ENCODE results near the gene MT1H. TPM values are rescaled to one million over a fixed set of nuclear protein-coding genes. Genes with fewer than 3 reads are reported as not detected.

Gene MT1H
- total and polyA plus RNA-seq, 2 of the 13 experiments (the other 11 are each of a cell fraction or from before 2014, with no cell fraction given), result 0.60 TPM; not detected in 1

DNA sequence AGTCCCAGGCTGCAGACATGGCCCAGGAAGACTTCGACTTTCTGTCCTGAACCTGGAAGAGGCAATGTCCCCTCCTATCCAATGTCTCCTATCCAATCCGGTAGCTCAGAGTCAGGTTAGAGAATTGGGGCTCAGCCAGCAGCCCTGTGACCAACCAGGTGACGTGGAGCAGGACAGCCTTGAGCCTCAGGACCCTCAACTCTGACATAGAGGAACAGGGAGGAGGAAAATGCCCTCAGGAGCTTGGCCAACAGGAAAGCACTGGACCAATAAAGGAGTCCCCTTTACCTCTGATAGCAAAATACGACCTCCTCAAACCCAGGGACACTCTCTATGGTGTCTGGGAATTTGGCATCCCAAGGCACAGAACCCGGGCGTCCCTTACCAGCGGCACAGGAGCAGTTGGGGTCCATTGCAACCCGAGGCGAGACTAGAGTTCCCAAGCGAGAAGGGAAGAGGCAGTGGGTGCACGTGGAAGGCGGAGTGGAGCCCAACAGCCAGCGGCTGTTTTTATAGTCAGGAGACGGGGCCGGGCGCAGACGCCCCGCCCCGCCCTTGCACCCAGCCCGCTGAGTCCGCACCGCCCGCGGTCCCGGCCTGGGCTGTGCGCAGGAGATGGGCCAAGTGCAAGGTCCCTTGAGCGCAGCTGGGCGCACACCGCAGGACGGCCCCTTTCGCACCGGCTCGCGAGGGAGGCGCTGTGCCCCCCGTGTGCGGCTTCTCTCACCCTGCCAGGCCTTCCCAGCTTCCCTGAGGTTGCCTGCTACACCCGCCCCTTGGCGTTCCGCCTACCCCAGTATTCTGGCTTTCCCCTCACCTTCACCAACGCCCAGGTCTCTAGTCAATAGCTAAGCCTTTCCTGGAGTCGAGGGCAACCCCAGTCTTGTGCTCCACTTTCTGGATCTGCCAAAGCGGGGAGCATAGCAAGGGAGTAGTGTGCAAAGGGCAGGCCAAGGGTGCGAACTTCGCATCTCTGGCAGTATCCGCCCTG, 1.7 kb upstream of the MT1H start, which contains the start of gene MT1G (continued):
- peak; percentile 51; the same call in 1 of the 2 replicates for TF ChIP-seq ZNF350 (CRISPR knock-in tag; IDR thresholded peaks at IDR 0.05; ENCODE audit: borderline replicate concordance, low read depth)
- TF ChIP-seq, protein P1, sequence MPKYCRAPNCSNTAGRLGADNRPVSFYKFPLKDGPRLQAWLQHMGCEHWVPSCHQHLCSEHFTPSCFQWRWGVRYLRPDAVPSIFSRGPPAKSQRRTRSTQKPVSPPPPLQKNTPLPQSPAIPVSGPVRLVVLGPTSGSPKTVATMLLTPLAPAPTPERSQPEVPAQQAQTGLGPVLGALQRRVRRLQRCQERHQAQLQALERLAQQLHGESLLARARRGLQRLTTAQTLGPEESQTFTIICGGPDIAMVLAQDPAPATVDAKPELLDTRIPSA (CRISPR knock-in tag; IDR thresholded peaks at IDR 0.05; ENCODE audit: borderline replicate concordance), result no peak
- TF ChIP-seq, protein P2, sequence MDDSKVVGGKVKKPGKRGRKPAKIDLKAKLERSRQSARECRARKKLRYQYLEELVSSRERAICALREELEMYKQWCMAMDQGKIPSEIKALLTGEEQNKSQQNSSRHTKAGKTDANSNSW (CRISPR knock-in tag; IDR thresholded peaks at IDR 0.05; ENCODE audit: borderline replicate concordance), result 0 out of 2 replicates have a peak, but pooled peaks have one; percentile 42
- TF ChIP-seq, protein P3, sequence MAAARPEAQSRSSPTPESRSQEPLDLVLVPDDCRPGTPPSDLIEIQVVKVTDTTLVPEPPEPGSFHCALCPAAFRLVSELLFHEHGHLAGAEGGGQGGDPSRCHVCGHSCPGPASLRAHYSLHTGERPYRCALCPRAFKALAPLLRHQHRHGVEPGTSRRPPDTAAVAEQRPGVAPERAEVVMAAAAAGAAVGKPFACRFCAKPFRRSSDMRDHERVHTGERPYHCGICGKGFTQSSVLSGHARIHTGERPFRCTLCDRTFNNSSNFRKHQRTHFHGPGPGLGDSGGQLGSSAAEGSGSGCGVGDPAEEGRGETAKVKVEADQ (CRISPR knock-in tag; IDR thresholded peaks at IDR 0.05; ENCODE audit: borderline replicate concordance), result peak; percentile 85
- TF ChIP-seq, protein P4, sequence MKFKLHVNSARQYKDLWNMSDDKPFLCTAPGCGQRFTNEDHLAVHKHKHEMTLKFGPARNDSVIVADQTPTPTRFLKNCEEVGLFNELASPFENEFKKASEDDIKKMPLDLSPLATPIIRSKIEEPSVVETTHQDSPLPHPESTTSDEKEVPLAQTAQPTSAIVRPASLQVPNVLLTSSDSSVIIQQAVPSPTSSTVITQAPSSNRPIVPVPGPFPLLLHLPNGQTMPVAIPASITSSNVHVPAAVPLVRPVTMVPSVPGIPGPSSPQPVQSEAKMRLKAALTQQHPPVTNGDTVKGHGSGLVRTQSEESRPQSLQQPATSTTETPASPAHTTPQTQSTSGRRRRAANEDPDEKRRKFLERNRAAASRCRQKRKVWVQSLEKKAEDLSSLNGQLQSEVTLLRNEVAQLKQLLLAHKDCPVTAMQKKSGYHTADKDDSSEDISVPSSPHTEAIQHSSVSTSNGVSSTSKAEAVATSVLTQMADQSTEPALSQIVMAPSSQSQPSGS (CRISPR knock-in tag; IDR thresholded peaks at IDR 0.05), result no peak
- no peak for TF ChIP-seq EZH2 (conservative IDR thresholded peaks at IDR 0.05; ENCODE audit: low read depth, low read length)
- TF ChIP-seq, protein P5, sequence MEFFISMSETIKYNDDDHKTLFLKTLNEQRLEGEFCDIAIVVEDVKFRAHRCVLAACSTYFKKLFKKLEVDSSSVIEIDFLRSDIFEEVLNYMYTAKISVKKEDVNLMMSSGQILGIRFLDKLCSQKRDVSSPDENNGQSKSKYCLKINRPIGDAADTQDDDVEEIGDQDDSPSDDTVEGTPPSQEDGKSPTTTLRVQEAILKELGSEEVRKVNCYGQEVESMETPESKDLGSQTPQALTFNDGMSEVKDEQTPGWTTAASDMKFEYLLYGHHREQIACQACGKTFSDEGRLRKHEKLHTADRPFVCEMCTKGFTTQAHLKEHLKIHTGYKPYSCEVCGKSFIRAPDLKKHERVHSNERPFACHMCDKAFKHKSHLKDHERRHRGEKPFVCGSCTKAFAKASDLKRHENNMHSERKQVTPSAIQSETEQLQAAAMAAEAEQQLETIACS (CRISPR knock-in tag; IDR thresholded peaks at IDR 0.05), result no peak; the same call in 1 of the 2 replicates
- TF ChIP-seq, protein P6, sequence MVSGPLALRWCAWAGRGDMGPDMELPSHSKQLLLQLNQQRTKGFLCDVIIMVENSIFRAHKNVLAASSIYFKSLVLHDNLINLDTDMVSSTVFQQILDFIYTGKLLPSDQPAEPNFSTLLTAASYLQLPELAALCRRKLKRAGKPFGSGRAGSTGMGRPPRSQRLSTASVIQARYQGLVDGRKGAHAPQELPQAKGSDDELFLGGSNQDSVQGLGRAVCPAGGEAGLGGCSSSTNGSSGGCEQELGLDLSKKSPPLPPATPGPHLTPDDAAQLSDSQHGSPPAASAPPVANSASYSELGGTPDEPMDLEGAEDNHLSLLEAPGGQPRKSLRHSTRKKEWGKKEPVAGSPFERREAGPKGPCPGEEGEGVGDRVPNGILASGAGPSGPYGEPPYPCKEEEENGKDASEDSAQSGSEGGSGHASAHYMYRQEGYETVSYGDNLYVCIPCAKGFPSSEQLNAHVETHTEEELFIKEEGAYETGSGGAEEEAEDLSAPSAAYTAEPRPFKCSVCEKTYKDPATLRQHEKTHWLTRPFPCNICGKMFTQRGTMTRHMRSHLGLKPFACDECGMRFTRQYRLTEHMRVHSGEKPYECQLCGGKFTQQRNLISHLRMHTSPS (CRISPR knock-in tag; IDR thresholded peaks at IDR 0.05; ENCODE audit: low read depth), result 0 out of 2 replicates have a peak, but pooled peaks have one; percentile 23
- TF ChIP-seq FOXK2 (IDR thresholded peaks at IDR 0.05), result no peak
- peak; percentile 48 for TF ChIP-seq TAF1 (CRISPR knock-in tag; IDR thresholded peaks at IDR 0.05)
- TF ChIP-seq KLF15 (CRISPR knock-in tag; IDR thresholded peaks at IDR 0.05; ENCODE audit: borderline replicate concordance), result no peak
- TF ChIP-seq, protein P7, sequence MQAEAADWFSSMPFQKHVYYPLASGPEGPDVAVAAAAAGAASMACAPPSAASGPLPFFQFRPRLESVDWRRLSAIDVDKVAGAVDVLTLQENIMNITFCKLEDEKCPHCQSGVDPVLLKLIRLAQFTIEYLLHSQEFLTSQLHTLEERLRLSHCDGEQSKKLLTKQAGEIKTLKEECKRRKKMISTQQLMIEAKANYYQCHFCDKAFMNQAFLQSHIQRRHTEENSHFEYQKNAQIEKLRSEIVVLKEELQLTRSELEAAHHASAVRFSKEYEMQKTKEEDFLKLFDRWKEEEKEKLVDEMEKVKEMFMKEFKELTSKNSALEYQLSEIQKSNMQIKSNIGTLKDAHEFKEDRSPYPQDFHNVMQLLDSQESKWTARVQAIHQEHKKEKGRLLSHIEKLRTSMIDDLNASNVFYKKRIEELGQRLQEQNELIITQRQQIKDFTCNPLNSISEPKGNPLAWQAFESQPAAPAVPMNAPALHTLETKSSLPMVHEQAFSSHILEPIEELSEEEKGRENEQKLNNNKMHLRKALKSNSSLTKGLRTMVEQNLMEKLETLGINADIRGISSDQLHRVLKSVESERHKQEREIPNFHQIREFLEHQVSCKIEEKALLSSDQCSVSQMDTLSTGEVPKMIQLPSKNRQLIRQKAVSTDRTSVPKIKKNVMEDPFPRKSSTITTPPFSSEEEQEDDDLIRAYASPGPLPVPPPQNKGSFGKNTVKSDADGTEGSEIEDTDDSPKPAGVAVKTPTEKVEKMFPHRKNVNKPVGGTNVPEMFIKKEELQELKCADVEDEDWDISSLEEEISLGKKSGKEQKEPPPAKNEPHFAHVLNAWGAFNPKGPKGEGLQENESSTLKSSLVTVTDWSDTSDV (CRISPR knock-in tag; IDR thresholded peaks at IDR 0.05), result no peak

Measured in HepG2 (cell line).